GM11168 (cell line): ENCODE results near the gene DACT3.
"Not testable (repeated sequence)": the region's sequence is repeated elsewhere in the genome, so short reads cannot be mapped to it uniquely, and the experiment has no call there.

Experiments
- in situ Hi-C: fragments of 300-500 bp; cut with MboI; formaldehyde crosslinking; loops from one replicate; pipeline ENCODE4 v1.12.0; 2022; ENCODE audit warnings: low sequenced_read_pairs; ENCODE audit not compliant: unreplicated experiment

The DACT3 gene

DNA sequence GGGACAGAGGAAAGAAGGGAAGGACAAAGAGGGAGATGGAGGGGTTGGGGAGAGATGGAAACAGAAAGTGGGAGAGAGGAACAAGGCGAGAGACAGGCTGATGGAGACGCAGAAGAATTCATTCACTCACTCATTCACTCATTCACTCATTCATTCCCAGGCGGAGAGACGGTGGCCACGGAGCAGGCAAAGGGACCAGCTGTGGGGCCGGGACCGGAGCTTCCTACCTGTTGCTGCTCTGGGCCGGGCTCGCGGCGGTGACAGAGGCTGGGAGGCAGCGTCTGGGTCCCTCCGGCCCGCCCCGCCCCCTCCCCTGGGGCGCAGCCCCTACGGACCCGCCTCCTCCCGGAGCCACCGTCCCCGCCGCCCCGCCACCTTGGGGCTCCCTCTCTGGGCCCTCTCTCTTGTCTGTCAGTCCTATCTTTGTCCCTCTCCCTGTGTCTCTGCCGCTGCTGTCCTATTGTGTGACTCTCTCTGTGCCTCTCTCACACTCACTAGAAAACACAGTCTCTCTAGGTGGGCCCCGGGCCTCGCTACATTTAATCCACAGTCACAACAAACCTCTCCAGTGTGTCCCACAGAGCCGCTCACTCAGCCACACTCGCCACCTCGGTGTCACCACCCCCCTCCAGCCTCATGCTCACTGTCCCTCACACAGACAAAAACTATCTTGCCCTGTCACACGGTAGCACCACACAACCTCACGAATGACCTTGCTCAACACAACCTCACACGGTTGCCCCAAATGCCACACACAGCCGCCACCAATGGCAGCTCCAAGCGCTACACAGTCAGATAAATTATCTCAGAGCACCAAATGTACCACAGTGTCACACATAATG lies 24.8 kb downstream of the DACT3 start, which contains the start of gene GNG8:
Gene GNG8 (minus strand): TSS at position 283 of the 842 bp plus-strand sequence. CDS start 1,520 bp downstream, outside the sequence.
- in situ Hi-C loops = no loop called here

GRCh38 chr19:46634656-46635218 lies 26.2 kb downstream of the DACT3 start:
- in situ Hi-C loops = no loop called here

GRCh38 chr19:46634045-46634655 lies 26.8 kb downstream of the DACT3 start:
- in situ Hi-C loops = no loop called here

DNA sequence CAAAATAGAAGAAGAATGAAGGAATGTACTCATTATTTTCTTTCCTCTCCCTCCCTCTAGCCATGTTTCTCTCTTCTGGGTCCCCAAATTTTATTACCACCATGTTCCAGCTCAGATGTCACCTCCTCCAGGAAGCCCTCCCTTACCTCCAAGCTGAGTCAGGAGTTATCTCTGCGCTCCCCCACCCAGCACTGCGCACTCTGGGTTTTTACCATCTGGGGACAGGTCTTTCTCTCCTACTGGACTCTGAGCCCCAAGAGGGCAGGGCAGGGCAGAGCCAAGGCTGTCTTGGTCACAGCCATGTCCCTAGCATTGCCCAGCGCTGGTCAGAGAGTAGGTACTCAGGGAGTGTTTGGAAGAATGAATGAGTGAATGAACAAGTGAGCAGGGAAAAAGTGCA lies 27.9 kb downstream of the DACT3 start:
- in situ Hi-C loops = no loop called here

GRCh38 chr19:46631481-46631880 lies 29.5 kb downstream of the DACT3 start:
- in situ Hi-C loops = no loop called here

GRCh38 chr19:46630586-46631205 lies 30.3 kb downstream of the DACT3 start:
- in situ Hi-C loops = no loop called here

- in situ Hi-C loops = no loop called here
Observed at GRCh38 chr19:46629546-46630025, 31.4 kb downstream of the DACT3 start.

- in situ Hi-C loops = not testable (repeated sequence)
Observed at GRCh38 chr19:46628970-46629369, 32.0 kb downstream of the DACT3 start.

DNA sequence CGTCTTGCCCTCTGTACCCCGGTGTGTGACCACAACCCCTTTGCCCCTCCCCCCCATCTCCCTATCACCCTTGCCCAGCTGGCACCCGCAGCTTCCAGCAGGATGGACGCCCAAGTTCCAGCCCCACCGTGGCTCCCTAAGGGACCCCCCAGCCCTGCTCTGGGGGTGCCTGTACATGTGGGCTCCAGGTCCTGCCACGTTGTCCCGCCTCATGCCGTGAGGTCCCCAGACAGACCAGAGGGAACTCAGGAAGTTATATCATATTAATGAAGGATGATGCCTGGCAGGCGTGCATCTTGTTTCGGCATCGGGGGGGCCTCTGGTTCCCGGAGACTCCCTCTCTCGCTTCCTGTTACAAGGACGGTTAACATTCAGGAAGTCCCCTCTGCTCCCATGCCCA lies 34.5 kb downstream of the DACT3 start:
- in situ Hi-C loops = no loop called here

- in situ Hi-C loops = no loop called here
Observed at GRCh38 chr19:46625731-46626130, 35.3 kb downstream of the DACT3 start.

GRCh38 chr19:46624958-46625661 lies 35.9 kb downstream of the DACT3 start, which contains the start of gene PTGIR:
Gene PTGIR, minus strand, starts transcription at chr19:46625089. Its CDS starts 864 bp downstream, at chr19:46624225.
- in situ Hi-C loops = no loop called here

DNA sequence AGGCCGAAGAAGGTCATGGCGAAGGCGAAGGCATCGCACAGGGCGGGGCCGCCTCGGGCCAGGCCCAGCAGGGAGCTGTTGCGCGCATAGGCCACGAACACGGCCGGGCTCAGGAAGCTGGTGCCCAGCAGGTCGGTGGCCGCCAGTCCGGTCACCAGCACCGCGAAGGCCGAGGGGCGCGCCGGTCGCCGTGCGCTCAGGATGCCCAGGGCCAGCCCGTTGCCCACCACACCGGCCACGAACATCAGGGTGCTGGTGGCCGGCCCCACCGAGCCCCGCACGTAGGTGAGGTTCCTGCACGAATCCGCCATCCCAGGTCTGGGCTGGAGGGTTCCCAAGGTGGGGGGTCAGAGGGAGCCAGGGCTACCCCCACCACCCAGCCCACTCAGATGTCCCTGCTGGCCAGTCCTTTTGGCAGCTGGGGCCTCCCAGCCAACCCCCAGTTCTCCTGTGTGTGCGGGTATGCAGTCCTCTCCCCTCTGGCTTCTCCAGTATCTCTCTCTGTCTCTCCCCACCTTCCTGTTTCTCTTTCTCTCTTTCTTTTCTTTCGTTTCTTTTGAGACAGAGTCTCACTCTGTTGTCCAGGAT lies 37.0 kb downstream of the DACT3 start:
- in situ Hi-C loops = no loop called here

- in situ Hi-C loops = no loop called here
Observed at GRCh38 chr19:46622118-46622446, 38.9 kb downstream of the DACT3 start.

GRCh38 chr19:46621191-46622117 lies 39.5 kb downstream of the DACT3 start:
- in situ Hi-C loops = no loop called here

DNA sequence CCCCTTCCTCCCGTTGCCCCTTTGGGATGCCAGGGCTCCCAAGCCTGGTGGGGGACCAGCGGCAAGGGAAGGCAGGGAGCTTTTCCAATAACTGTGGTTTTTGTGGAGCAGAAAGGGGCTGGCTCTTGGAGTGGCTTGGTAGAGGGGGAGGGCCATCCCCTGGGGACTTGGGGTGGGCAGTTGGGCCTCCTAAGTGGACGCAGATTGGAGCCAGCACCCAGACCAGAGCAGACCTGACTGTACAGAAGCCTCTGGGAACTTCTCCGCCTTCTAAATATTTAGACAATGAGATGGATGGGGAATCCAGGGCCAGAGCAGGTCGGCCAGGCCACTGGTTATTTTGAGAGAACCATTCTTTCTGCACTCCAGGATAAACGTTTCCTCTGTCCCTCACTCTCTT lies 40.3 kb downstream of the DACT3 start:
- in situ Hi-C loops = no loop called here

DNA sequence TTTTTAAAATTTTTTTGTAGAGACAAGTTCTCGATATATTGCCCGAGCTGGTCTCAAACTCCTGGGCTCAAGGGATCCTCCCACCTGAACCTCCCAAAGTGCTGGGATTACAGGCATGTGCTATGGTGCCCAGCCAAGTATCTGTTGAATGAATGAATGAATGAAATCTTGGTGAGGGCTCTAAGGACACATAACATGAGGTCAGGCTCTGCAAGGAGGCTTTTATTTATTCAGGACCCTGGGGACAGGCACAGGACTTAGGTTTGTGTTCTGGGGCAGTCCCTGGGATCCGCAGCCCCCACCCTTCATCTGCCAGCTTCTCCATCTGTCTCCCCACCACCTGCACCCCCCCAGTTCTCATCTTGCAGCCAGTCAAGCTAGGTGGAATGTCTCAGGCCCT lies 40.7 kb downstream of the DACT3 start:
- in situ Hi-C loops = no loop called here

GRCh38 chr19:46618670-46619231 lies 42.2 kb downstream of the DACT3 start:
- in situ Hi-C loops = no loop called here

DNA sequence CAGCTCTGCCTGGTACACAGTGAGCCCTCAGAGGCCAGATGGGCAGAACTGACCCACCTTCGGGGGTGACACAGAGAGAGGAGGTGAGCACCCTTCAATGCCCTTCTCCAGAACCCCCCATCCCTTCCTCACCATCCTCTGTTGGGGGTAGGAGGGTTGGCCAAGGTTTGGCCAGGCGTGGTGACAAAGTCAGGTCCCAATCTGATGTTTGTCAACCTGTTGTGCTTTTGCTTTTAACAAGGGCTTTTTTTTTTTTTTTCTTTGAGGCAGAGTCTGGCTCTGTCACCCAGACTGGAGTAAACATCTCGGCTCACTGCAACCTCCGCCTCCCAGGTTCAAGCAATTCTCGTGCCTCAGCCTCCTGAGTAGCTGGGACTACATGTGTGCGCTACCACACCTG lies 43.4 kb downstream of the DACT3 start:
- in situ Hi-C loops = no loop called here
